ENCODE measurements around the gene CLTA. TPM values are rescaled to one million over a fixed set of nuclear protein-coding genes. Genes with fewer than 3 reads are reported as not detected.

CLTA gene
- total RNA-seq, 5 donors from 2014 or later (not counting 1 experiment from before 2014, with no cell fraction given) = 40.2 to 79.0 (median 70.0) TPM

DNA sequence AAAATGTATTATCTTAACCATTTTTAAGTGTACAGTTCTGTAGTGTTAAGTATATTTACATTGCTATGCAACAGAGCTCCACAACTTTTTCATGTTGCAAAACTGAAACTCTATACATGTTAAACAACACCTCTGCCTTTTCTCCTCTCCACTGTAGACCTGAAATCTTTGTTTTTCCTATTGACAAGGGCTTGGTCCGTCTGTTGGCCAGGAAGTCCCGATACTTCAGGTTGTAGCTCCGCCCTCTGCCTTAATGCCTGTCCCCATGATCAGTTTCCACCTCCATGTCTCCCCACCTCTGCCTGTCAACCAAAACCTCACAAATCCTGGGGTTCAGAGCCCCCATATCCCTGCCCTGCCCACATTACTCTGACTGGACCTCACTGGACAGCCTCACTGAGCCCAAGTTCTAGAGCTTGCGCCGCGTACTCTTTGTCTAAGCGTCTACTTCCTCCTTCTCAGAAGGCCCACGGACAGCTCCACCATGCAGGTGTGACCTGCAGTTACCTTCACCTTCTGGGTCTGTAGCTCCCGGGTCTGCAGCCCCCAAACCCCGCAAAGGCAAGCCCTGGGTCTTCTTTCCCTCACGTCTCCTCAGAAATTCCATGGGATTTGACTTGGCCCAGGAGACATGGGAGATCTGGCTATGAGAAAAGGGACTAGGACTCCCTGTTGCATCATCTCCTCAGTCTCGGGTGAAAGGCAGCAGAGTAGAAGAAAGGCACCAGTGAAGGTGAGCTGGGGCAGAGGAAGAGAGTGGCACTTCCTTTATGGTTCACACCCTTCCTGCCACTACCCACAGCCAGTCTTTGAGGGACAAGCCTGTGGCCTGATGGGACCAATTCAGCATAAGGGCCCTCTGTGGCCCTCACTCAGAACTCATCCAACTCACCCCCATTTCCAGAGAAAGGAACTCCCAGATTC is 46.1 kb upstream of the CLTA start:
- Histone ChIP-seq H3K27me3 (replicated peaks in 1 of 2; ENCODE audit: control insufficient read depth in 2 of 2, extremely low read depth in 1 of 2, insufficient read depth in 2 of 2, low read length in 1 of 2) (no peaks in the 10 kb centered on the region), H3K36me3 (ENCODE audit: control insufficient read depth in 2 of 2, extremely low read depth in 1 of 2, insufficient read depth in 1 of 2, low read length in 1 of 2) (no peaks in the 10 kb centered on the region), H3K4me3 (ENCODE audit: control insufficient read depth in 1 of 2, extremely low read depth in 1 of 2, low read length in 1 of 2) (peak overlapping the region; percentile 57 to 70), H3K27ac (ENCODE audit: low read length) (peak overlapping the region; percentile 91), H3K9me3 (no peaks in the 10 kb centered on the region), H3K4me1 (ENCODE audit: control insufficient read depth in 1 of 2, extremely low read depth in 1 of 2, insufficient read depth in 2 of 2, low read length in 2 of 2) (peaks cover 61 to 98% of the 10 kb centered on the region in 2 experiments)
- Mint-ChIP-seq H3K27ac (peak overlapping the region; percentile 99), H3K4me1 (peaks cover 82 to 96% (median 94%) of the 10 kb centered on the region in 3 donors), H3K27me3 (no peaks in the 10 kb centered on the region), H3K9me3 (peaks cover 6 to 13% (median 11%) of the 10 kb centered on the region in 3 donors), H3K4me3 (peak overlapping the region; percentile 75 to 88 (median 87)), H3K36me3 (peaks cover 19% of the 10 kb centered on the region)
- 22% methylated on average over 9 of the region's 12 CpGs for WGBS (ENCODE audit: insufficient coverage)
- ATAC-seq (replicated peaks in 1 of 4) (peak; percentile 44 to 73 (median 62)), DNase-seq (peak in 6 of 35 experiments; percentile 16 to 50 (median 28))
- ChIA-PET POLR2A (interaction anchor here (0.5 to 0.7 kb wide), 2 partner anchors 39 to 107 kb away, joined by 4 to 7 read pairs; no protein-coding TSS in a partner anchor), CTCF (interaction anchor here (0.8 to 1.7 kb wide), 6 partner anchors 37 to 46 kb away, joined by 3 to 5 read pairs (median 4); partner anchors contain the start of gene CLTA (in 1 of the 2))

DNA sequence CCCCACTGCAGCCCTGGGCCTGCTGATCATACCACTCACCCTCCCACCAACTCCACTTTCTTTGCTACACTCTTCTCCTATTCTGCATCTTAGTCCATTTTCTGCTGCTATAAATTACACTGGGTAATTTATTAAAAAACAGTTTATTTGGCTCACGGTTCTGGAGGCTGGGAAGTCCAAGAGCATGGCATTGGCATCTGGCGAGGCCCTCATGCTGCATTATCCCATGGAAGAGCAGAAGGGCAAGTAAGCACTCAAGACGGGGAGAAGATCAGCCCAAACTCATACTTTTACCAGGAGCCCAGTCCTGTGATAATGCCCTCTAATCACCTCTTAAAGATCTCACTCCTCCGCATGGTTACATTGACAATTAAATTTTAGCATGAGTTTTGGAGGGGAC is 44.8 kb upstream of the CLTA start:
- DNase-seq = no peak
- Mint-ChIP-seq H3K4me3 (peak overlapping the region in 2 of 3 donors; percentile 13 to 88), H3K27ac (peak overlapping the region; percentile 99), H3K36me3 (peaks cover 20% of the 10 kb centered on the region), H3K27me3 (no peaks in the 10 kb centered on the region), H3K4me1 (peaks cover 80 to 96% (median 94%) of the 10 kb centered on the region in 3 donors), H3K9me3 (peaks cover 6 to 13% (median 11%) of the 10 kb centered on the region in 3 donors)
- POLR2A ChIA-PET = no interaction called here
- no peak for ATAC-seq (replicated peaks in 1 of 4)
- H3K9me3 ChIP-seq = no peaks in the 10 kb centered on the region
- H3K36me3 ChIP-seq (ENCODE audit: control insufficient read depth in 2 of 2, extremely low read depth in 1 of 2, insufficient read depth in 1 of 2, low read length in 1 of 2) = no peaks in the 10 kb centered on the region
- no peaks in the 10 kb centered on the region for H3K27me3 ChIP-seq (replicated peaks in 1 of 2; ENCODE audit: control insufficient read depth in 2 of 2, extremely low read depth in 1 of 2, insufficient read depth in 2 of 2, low read length in 1 of 2)
- H3K27ac ChIP-seq (ENCODE audit: low read length) = peak overlapping the region; percentile 91
- CTCF ChIA-PET = no interaction called here
- peaks cover 49 to 98% of the 10 kb centered on the region in 2 experiments for H3K4me1 ChIP-seq (ENCODE audit: control insufficient read depth in 1 of 2, extremely low read depth in 1 of 2, insufficient read depth in 2 of 2, low read length in 2 of 2)
- 100% methylated on average over 2 of the region's 4 CpGs for WGBS (ENCODE audit: insufficient coverage)
- no peak overlapping the region for H3K4me3 ChIP-seq (ENCODE audit: control insufficient read depth in 1 of 2, extremely low read depth in 1 of 2, low read length in 1 of 2)

DNA sequence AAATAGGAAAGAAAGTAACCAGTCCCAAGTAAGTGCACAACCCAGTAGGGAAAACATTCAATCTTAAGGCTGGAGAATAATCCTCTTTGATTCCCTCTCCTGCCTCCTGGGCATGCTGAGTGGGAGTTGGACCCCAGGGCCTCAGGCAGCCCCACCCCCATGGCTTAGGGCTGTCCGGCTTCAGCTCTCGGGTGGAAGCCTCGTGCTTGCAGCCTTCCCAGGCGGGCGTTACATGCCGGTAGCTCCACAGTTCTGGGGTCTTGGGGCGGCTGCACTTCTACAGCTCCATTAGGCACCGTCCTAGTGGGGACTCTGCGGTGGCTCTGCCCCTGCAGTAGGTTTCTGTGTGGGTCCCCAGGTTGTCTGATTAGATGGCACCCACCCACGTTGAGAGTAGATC is 44.1 kb upstream of the CLTA start:
- Mint-ChIP-seq H3K9me3 (peaks cover 6 to 13% (median 11%) of the 10 kb centered on the region in 3 donors), H3K27ac (peak overlapping the region; percentile 99), H3K36me3 (peaks cover 21% of the 10 kb centered on the region), H3K4me1 (peaks cover 80 to 96% (median 94%) of the 10 kb centered on the region in 3 donors), H3K27me3 (no peaks in the 10 kb centered on the region), H3K4me3 (peak overlapping the region in 1 of 3 donors; percentile 88)
- ChIA-PET CTCF (interaction anchor here in 1 of 2 donors (1.6 kb wide), 1 partner anchor 44 kb away, joined by 3 read pairs; the partner anchor contains the start of gene CLTA), POLR2A (no interaction called here)
- H3K4me3 ChIP-seq (ENCODE audit: control insufficient read depth in 1 of 2, extremely low read depth in 1 of 2, low read length in 1 of 2) = no peak overlapping the region
- ATAC-seq (replicated peaks in 1 of 4) = no peak
- no peak overlapping the region for H3K27ac ChIP-seq (ENCODE audit: low read length)
- H3K4me1 ChIP-seq (ENCODE audit: control insufficient read depth in 1 of 2, extremely low read depth in 1 of 2, insufficient read depth in 2 of 2, low read length in 2 of 2) = peaks cover 50 to 98% of the 10 kb centered on the region in 2 experiments
- DNase-seq = no peak
- H3K27me3 ChIP-seq (replicated peaks in 1 of 2; ENCODE audit: control insufficient read depth in 2 of 2, extremely low read depth in 1 of 2, insufficient read depth in 2 of 2, low read length in 1 of 2) = no peaks in the 10 kb centered on the region
- no peaks in the 10 kb centered on the region for H3K9me3 ChIP-seq
- 98% methylated on average over 9 of the region's 10 CpGs for WGBS (ENCODE audit: insufficient coverage)
- H3K36me3 ChIP-seq (ENCODE audit: control insufficient read depth in 2 of 2, extremely low read depth in 1 of 2, insufficient read depth in 1 of 2, low read length in 1 of 2) = no peaks in the 10 kb centered on the region

DNA sequence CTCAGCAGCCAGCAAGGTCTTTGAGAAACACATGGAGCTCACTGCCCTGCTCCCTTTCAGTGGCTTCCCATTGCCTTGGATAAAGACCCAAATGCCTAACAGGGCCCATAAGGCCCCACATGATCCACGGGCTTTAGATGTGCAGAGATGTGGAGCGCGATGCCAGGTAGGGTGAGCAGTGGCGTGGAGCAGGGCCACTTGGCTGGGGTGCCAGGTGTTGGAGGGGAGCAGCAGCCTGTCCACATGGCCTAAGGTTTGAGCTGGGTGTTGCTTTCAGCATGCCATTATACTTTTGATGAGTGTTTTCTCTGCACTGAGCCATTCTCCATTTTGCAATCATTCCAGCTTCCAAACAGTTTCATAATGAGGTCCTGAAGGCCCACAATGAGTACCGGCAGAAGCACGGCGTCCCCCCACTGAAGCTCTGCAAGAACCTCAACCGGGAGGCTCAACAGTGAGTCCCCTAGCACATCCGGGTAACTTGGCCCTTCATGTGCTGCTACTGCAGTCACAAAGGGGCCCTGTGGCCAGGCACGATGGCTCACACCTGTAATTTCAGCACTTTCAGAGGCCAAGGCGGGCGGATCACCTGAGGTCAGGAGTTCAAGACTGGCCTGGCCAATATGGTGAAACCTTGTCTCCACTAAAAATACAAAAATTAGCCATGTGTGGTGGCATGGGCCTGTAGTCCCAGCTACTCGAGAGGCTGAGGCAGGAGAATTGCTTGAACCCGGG is 43.1 kb upstream of the CLTA start:
- H3K27me3 Mint-ChIP-seq = no peaks in the 10 kb centered on the region
- H3K27ac Mint-ChIP-seq = peak overlapping the region; percentile 90 to 99
- peaks cover 21% of the 10 kb centered on the region for H3K36me3 Mint-ChIP-seq

DNA sequence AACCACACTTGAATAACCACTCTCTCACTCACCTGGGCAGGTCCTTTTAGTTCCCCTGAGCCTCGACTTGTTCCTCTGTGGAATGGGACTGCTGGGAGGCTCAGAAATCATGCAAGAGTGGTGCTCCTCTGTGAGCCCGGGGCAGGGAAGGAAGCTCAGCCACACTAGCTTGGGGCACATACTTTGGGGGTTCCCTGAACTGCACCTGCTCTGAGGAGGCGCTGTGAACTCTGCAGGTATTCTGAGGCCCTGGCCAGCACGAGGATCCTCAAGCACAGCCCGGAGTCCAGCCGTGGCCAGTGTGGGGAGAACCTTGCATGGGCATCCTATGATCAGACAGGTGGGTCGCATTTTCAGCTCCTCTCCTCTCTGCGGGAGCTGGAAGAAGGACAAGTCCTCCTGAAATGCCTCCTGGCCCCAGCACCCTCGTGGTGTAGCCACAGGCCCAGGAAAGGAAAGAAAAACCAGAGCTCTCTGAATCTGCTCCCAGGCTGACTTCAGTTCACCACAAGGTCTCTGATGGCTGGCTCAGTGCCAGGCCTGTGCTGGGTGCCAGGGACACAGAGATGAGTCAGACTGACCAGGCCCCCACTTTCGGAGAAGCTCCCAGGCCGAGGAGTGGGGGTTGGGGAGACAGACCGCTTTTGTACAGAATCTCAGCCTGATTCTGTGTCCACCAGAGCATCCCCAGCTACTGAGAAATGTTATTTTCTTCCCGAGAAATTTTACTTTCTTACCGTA is 42.2 kb upstream of the CLTA start:
- Mint-ChIP-seq H3K27ac (peak overlapping the region; percentile 90 to 99), H3K4me1 (peaks cover 74 to 94% (median 90%) of the 10 kb centered on the region in 3 donors), H3K27me3 (no peaks in the 10 kb centered on the region), H3K36me3 (peaks cover 25% of the 10 kb centered on the region), H3K9me3 (peaks cover 6 to 13% (median 11%) of the 10 kb centered on the region in 3 donors), H3K4me3 (peak overlapping the region in 1 of 3 donors; percentile 15)
- peak in 34 of 35 experiments; percentile 26 to 81 (median 50) for DNase-seq
- CTCF ChIA-PET = interaction anchor here (0.5 to 1.6 kb wide), 8 partner anchors 9 to 609 kb away, joined by 3 to 7 read pairs (median 4); partner anchors contain the start of genes CLTA (in 1 of the 2) and GLIPR2 (in 1 of the 2)
- ATAC-seq (replicated peaks in 1 of 4) = peak in 3 of 4 experiments; percentile 8 to 18 (median 12)
- WGBS (ENCODE audit: insufficient coverage) = 33% methylated on average over 10 of the region's 14 CpGs
- H3K36me3 ChIP-seq (ENCODE audit: control insufficient read depth in 2 of 2, extremely low read depth in 1 of 2, insufficient read depth in 1 of 2, low read length in 1 of 2) = no peaks in the 10 kb centered on the region
- H3K9me3 ChIP-seq = no peaks in the 10 kb centered on the region
- no peaks in the 10 kb centered on the region for H3K27me3 ChIP-seq (replicated peaks in 1 of 2; ENCODE audit: control insufficient read depth in 2 of 2, extremely low read depth in 1 of 2, insufficient read depth in 2 of 2, low read length in 1 of 2)
- peaks cover 44 to 98% of the 10 kb centered on the region in 2 experiments for H3K4me1 ChIP-seq (ENCODE audit: control insufficient read depth in 1 of 2, extremely low read depth in 1 of 2, insufficient read depth in 2 of 2, low read length in 2 of 2)
- no peak overlapping the region for H3K4me3 ChIP-seq (ENCODE audit: control insufficient read depth in 1 of 2, extremely low read depth in 1 of 2, low read length in 1 of 2)
- POLR2A ChIA-PET = interaction anchor here in 1 of 2 donors (1.0 kb wide), 1 partner anchor 42 kb away, joined by 4 read pairs; no protein-coding TSS in a partner anchor
- H3K27ac ChIP-seq (ENCODE audit: low read length) = peak overlapping the region; percentile 27

More for the DNA sequence above, 43.1 kb upstream of the CLTA start:
- peak overlapping the region; percentile 27 for H3K27ac ChIP-seq (ENCODE audit: low read length)
- DNase-seq = no peak
- Mint-ChIP-seq H3K9me3 (peaks cover 6 to 13% (median 11%) of the 10 kb centered on the region in 3 donors), H3K4me3 (peak overlapping the region in 1 of 3 donors; percentile 19), H3K4me1 (peaks cover 77 to 95% (median 92%) of the 10 kb centered on the region in 3 donors)
- H3K36me3 ChIP-seq (ENCODE audit: control insufficient read depth in 2 of 2, extremely low read depth in 1 of 2, insufficient read depth in 1 of 2, low read length in 1 of 2) = no peaks in the 10 kb centered on the region
- POLR2A ChIA-PET = interaction anchor here in 1 of 2 donors (0.5 kb wide), 1 partner anchor 205 kb away, joined by 5 read pairs; no protein-coding TSS in a partner anchor
- CTCF ChIA-PET = interaction anchor here (0.5 to 1.6 kb wide), 3 partner anchors 43 to 610 kb away, joined by 3 to 7 read pairs (median 7); partner anchors contain the start of gene CLTA (in 1 of the 2)
- H3K27me3 ChIP-seq (replicated peaks in 1 of 2; ENCODE audit: control insufficient read depth in 2 of 2, extremely low read depth in 1 of 2, insufficient read depth in 2 of 2, low read length in 1 of 2) = no peaks in the 10 kb centered on the region
- peaks cover 46 to 98% of the 10 kb centered on the region in 2 experiments for H3K4me1 ChIP-seq (ENCODE audit: control insufficient read depth in 1 of 2, extremely low read depth in 1 of 2, insufficient read depth in 2 of 2, low read length in 2 of 2)
- no peak overlapping the region for H3K4me3 ChIP-seq (ENCODE audit: control insufficient read depth in 1 of 2, extremely low read depth in 1 of 2, low read length in 1 of 2)
- WGBS (ENCODE audit: insufficient coverage) = 87% methylated on average over 14 of the region's 14 CpGs
- no peak for ATAC-seq (replicated peaks in 1 of 4)
- H3K9me3 ChIP-seq = no peaks in the 10 kb centered on the region

Measured in T-cell (primary cell).